Activated CD4-positive, alpha-beta T cell treated with anti-CD3 and anti-CD28 coated beads, Interleukin-2, amount 50 U/mL, for 24 hours (primary cell): ENCODE results near the gene RAB23.

Source experiments
- DNase-seq, 2 donors: peaks; one replicate each; pipeline ENCODE4 v3.0.0-alpha.2; 2020; ENCODE audit warnings: low read depth in 1 of 2, low spot score in 1 of 2

RAB23 gene

DNA sequence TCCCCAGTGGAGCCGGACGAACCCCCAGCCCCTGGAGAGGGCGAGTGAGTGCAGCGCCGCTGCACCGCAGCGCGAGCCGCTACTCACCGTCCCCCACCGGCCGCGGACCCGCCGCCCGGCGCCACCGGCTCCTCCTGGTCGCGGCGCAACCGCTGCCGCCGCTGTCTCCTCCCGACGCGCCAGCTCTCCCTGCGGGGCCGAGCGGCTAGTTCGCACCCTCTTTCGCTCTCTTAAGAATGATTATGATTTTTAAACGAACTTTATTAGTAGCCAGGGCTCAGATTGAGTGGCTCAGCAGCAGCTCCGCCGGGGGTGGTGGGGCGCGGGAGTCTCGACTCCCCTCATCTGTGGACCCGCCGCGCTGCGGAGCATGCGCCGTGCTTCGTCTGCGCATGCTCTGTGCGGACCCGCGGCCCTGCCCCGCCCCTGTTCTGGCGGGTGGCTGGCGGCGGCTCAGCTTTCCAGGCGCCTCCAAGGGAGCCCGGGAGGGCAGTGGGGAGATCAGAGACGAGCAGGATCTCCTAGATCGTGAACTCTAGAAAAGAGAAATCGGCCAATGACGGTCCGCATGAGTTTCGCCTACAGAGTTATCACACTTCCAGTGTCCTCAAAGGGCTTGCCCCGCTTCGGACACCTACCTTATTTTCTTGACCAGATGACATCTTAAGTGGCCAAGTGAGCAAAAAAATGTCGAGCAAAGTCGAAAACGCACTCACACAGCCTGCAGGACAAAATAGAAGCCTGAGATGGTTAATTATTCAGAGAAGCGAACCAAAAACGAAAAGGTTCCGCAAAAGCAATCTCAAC, at the start of gene RAB23:
Gene RAB23 (minus strand): TSS at position 372 of the 807 bp plus-strand sequence. CDS start 11,927 bp downstream, outside the sequence.
- peak; percentile 62 to 80 for DNase-seq

DNA sequence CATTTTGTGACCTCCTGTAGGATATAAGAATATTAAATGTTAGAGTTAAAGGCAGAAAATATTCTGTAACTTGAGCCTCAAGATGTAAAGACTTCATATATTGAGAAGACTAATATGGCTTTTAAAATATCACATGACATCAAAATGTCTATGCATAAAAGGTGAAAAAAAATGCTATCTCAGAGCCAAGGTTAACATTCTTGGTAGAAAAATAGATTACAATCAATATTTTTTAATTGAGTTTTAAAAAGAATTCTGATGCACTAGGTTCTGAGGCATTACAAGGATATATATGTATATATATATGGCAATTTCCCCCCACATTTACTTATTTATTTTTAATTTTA, 46.2 kb upstream of the RAB23 start:
- no peak for DNase-seq

DNA sequence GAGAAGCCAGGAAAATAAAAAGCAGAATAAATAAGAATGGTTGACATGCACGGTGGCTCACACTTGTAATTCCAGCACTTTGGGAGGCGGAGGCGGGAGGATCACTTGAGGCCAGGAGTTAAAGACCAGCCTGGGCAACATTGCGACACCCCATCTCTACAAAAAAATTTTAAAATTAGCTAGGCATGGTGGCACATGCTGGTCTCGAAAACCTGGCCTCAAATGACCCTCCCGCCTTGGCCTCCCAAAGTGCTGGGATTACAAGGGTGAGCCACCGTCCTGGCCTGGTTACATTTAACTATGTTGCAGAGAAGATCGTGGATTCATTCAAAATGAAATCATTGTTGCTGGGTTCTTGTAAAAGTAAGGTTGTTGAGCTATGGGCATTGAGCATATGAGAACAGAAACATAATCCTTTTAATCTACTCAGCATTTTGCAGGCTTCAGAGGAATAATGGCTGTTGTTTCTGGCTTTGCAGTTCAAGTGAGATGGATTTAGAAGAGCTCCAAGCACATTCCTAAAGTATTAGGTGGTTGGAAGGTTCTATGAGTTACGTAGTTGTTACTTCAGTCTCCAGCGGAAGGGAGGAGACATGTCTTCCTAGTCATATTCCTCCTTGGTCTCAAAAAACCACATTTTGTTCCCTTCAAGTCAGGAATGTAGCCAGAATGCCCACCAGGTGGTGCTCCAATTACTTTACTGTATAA, 45.6 kb upstream of the RAB23 start:
- peak in 1 of 2 donors; percentile 22 for DNase-seq

DNA sequence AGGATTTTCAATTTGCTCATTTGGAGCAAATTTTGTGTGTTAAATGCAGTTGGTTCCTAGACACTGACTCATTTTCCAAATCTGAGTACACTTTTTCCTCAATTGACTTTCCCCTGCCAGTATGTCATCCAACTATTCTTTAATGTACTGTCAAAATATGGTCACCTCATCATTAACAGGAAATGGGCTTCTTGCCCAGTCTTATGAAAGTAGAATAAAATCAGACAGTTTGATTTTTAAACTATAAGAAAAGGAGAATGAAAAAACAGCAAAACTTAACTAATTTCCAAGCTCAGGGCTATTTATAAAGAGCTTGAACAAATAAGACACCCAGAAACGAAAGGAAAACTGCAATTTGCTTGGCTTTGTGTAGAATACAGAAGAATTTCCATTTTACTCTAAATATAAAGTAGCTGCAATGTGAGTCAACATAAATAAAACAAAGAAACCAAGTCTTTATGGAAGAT, 43.7 kb upstream of the RAB23 start:
- no peak for DNase-seq

DNA sequence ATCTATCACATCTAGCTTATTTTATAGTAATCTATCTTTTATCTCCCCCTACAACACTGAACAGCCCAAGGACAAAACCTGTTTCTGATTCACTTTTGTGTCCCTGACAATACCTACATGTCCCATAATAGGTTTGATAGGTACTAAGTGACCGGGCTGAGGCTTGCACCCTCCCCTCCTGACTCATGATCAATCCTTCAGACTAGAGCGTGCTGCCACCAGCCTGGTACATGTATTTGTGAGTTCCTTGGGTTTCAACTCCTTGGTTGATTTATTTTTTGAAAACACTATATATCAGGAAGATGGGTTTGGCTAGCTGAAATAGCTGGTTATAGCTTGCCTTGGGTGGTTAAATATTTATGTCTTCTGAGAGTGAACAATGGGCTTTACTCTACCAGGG, 41.6 kb upstream of the RAB23 start:
- DNase-seq = no peak

DNA sequence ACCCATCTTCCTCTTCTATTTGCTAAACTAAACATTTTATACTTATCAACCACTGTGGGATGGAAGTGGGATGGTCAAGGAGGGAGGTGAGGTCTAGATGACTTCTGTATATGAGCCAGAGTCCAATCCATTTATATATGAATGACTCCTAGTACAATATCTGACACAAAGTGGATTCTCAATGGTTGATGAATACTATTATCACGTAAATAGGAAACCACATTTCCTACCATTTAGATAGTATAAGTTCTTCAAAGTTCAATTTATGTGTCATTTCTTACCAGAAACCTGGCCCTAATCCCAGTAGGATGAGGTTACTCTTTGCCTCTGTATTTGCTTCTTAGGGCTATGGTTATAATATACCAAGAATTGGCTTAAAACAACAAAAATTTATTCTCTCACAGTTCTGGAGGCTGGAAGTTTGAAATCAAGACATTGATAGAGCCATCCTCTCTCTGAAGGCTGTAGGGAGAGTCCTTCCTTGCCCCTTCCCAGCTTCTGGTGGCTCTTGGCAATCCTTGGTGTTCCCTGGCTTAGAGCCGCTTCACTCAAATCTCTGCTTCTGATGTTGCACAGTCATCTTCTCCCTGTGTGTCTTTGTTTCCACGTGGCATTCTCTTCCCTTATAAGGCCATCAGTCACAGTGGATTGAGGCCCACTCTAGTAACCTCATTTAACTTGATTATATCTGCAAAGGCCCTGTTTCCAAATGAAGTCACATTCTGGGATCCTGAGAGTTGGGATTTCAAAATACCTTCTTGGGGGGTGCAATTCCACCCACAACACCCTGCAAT, 41.0 kb upstream of the RAB23 start:
- no peak for DNase-seq

DNA sequence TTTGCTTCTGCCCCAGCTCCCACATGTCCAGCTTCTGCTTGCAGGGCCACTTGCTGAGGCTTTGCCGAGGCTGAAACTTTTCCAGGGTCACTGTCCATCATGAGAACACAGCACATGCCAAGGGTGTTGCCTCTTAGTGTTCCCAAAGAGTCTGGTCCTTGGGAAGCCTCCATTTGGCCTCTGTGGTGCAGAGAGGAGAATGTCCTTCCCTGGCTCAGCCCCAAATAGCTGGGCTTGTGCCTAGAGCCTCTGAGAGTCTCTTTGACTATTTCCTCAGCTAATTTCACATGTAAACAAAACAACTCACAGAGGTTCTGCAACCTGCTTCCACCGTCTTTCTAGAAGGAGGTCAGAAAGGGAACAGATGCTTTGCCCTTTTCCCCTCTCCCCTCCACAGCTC, 40.4 kb upstream of the RAB23 start:
- DNase-seq = no peak

DNA sequence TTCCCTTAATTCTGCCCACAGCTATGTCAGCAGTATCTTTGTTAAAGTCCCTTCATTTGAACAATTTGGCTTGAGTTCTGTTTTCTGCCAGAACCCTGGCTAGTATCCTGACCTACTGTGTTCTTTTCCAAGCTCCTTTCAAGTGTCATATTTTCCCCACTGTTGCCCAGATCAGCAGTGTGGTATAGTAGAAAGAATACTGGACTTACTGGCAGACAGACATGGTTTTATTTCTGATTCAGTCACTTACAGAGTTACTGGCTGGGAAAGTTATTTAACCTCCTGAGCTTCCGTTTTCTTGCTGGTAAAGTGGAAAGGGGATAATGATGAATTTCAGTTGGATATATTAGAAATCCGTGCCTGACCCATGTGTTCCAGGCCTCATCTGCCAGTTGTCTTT, 39.8 kb upstream of the RAB23 start:
- DNase-seq = no peak

DNA sequence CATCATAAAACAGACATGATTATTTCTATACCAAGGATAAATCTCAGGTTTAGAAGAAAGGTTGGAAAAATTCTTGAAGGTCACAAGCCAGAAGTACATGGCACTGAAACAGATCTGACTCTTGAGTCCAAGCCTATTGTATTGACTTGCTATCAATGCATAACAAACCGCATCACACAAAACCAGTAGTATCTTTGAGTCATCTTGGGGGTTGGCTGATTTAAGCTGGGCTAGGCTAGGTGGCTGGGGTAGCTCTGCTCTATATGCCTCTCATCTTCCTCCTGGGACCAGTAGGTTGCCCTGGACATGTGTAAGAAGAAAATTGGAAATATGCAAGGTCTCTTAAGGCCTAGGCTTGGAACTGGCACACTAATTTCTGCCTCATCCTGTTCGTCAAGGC, 37.0 kb upstream of the RAB23 start:
- no peak for DNase-seq

DNA sequence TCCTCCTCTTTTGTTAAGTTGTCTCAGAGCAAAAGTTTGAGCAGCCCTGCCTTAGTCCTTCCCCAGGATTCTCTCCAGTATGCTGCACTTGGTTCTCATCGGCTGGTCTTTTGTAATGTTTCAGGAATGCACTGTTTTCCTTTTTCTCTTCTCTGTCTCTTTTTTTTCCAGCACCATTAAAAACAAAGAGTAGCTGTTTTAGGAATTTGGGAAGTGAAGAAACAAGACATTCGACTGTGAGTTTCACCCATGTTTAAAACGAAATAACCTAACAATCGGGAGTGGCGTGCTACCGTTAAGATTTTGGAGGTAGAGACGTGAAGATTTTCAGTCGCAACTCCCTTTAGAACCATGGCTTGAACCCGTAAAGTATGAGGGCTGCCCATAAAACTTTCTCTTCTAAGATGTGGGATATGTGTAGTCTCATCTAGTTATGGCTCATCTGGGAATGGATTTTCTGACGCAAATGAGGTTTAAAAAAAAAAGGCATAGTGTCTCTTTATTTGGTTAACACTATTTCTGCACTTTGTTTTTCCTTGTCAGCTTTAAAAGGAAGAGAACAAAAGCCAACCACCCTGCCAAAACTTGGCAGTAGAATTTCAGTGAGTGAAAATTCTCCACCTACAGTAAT, 35.9 kb upstream of the RAB23 start:
- DNase-seq = no peak

DNA sequence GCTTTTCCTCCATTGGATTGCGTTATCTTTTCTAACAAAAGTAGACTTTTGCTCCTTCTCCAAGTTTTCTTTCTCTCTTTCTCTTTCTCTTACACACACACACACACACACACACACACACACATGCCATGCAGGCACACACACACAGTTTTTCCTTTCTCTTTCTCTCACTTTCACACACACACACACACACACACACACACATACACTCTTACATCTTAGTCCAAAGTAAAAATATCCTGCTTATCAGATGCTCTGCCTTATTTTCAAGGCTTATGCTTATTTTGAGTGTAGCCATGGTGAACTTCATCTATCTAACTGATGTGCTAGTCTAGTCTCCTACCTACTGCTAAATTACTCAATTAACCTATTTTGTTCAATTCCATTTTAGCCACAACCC, 34.4 kb upstream of the RAB23 start:
- no peak for DNase-seq

DNA sequence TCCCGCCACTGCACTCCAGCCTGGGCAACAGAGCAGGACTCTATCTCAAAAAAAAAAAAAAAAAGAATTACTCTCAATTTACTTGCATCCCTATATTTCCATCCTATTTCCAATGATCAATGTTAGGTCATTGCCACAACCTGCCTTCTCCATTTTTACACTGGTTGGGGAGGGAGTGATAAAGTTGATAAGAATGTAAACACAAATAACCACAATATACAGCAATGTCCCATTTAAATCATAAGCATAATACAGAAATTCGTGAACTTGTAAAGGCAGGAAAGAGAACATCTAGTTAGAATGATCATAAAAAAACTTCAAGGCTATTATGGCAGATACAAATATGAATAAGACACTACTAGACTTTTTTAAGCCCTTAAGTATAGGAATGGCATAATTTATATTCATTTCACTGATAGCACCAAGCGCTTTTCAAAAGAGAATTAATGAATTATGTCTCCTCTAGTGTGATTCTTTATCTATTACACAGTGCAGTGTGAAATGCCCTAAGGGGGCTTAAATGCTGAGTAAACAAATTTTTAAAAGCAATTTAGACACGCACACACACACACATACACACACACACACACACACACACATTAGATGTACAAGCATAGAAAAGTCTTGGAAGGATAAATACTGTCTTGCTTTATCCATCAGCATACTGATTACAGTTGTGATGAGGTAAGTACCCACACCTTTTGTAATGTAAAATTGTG, 33.5 kb upstream of the RAB23 start:
- DNase-seq = no peak

DNA sequence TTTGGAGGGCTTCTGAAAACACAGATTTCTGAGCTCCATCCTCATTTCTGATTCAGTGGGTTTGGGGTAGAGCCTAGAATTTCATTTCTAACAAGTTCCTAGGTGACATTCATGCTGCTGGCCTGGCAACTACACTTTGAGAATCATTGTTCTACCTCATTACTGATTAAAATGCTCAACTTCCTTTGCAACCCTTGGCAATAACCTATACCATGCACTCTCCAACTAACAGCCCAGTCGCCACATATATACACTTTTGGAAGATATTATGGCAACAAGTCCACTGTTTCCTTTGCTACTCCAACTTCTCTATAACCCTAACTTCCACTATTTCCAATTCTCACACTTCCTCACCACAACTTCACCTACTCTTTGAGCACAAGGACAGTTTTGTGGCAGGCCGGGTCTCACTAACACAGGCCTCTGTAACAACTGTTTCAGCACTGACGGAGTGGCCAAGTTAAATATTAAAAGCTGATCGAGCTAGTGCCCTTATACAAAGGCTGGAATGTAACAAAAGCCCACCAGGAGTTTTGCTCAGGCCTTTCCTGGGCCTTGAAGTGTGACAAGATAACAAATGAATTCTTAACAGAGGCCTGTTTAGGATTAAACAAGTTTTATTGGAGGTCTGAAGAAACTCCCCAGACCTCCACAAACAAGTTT, 32.1 kb upstream of the RAB23 start:
- no peak for DNase-seq

DNA sequence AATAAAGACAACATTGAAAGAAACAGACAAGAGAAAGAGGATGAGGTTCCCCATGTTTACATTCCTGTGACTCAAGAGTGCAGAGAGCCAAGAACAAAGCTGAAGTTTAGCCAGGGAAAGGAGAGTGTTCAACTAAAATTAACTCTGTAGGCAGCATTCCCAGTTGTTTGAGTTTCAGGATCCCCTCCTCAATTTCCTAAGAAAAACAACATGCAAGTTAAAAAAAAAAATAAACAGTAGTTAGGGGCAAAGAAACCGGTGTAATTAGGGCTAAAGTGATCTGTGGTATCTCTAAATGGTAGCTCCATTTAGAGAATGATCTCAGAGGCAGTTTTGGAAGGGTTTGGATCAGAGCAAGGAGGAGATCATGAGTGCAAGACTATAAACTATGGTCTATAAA, 30.9 kb upstream of the RAB23 start:
- no peak for DNase-seq

DNA sequence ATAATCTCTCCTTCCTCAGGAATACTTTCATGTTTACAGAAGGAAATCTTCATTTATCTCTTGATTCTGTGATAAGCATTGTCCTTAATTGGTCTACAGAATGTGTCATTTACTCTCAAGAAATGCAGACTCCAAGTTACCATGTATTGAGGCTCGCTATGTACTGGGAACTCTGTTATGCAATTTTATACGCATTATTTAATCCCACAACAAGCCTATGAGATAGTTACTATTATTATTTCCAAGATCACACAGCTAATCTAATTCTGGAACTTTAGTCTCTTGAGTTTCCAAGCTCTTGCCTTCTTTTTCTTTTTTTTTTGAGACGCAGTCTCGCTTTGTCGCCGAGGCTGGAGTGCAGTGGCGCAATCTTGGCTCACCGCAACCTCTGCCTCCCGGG, 30.0 kb upstream of the RAB23 start:
- no peak for DNase-seq

DNA sequence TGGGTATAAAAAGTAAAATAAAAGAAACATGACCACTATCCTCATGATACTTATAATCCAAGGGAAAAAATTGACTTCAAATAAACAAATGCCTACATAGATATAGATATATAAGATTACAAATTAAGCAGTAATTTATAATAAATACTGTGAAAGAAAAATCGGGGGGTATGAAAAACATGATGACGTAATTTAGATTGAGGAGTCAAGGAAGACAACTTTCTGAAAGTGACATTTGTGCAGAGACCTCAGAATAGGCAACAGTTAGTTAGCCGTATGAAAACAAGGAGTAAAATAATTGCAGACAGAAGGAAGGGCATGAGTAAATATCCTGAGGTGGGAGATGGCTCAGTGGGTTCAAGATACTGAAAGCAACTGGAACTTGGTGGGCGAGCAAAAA, 28.2 kb upstream of the RAB23 start:
- no peak for DNase-seq

DNA sequence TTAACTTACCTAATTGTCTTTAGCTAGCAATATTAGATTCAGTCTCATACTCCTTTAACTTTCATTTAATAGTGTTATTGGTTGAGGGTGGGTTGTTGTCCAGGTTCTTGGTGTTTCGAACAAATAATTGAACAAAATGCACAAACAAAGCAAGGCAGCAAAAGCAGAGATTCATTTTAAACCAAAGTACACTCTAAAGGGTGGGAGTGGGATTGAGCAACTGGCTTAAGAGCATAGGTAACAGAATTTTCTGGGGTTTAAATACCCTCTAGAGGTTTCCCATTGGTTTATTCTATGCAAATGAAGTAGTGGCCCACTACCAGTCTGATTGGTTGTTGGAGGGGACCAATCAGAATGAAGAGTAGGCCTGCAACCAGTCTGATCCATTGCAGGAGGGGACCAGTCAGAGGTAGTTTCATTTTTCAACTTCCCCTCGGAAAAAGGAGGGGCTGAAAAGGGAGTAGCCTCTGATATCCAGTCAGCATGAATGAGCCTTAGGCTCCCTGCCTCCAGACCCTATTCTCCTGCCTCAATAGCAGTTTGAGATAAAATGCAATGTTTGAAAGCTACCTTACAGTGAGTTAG, 26.3 kb upstream of the RAB23 start:
- no peak for DNase-seq

DNA sequence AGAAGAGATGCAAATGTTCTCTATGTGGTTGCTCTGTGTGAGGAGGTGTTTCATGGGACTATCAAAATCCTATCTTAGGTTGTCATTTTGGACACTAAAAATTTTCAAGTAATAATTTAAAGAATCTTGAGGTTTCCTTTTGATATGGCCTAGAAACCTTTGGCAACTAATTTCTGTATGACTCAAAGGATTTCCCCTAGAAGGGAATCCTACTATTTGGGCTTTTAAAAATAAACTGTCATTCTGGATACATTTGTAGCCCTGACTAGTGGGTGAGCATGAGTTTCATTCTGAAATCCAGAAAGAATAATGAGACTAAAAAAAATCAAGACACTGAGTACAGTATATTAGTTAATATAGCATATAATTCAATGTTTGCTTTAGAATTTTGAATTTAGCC, 25.5 kb upstream of the RAB23 start:
- DNase-seq = no peak

DNA sequence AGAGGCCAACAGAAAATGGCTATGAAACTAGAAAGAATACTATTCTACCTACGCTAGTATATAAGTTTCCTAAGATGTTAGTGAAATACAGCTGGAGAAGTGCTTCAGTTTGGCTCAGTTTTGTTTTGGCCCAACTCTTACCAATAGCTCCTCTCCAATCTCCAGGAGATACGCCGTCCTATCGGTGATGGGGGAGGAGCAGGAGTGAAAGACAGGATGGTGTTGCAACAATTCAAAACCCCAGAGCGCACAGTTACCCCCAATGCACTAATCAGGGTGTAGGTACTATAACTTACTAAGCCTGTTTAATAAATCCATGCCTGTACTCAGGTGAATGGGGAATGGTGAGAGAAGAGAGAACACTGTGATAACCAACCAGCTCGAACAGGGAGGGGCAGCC, 24.2 kb upstream of the RAB23 start:
- no peak for DNase-seq

DNA sequence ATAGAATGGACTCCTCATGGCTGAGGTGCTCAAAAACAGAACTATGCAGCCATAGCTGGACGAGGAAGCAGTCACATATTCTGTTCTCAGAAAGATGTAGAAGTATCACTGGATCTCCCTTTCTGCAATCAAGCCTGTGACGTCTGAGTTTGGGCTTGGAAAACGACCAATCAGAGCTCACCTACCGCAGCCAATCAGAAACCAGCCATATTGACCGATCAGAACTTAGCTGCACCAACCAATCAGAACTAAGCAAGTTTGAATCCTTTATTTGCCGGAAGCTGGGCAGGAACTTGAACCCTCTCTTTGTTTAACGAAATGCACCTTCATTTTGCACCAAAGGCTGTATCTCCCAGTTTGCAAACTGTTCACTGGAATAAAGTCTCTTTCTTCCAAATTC, 21.8 kb upstream of the RAB23 start:
- no peak for DNase-seq
